ENCODE data around the gene PHOSPHO1.
A peak's percentile ranks its signal among the peaks of the same experiment; 100 is the strongest.
"Not testable (repeated sequence)": the region's sequence is repeated elsewhere in the genome, so short reads cannot be mapped to it uniquely, and the experiment has no call there.

The PHOSPHO1 gene

GRCh38 chr17:49230636-49231562, at the start of gene PHOSPHO1:
Gene PHOSPHO1, minus strand, starts transcription at chr17:49230787. Its CDS starts 4,096 bp downstream, at chr17:49226691.
- peak; percentile 73 to 95 (median 89) for DNase-seq
- intact Hi-C loops (cut with DNase I), result no loop called here

GRCh38 chr17:49280061-49280460, 49.5 kb upstream of the PHOSPHO1 start:
- peak in 1 of 42 donors; percentile 16 for DNase-seq
- intact Hi-C loops (cut with DNase I), result no loop called here

- intact Hi-C loops (cut with DNase I), result not testable (repeated sequence)
- peak in 1 of 42 donors; percentile 1 for DNase-seq
Observed at GRCh38 chr17:49279263-49280015, 48.9 kb upstream of the PHOSPHO1 start.

GRCh38 chr17:49278076-49278475, 47.5 kb upstream of the PHOSPHO1 start:
- intact Hi-C loops (cut with DNase I), result no loop called here
- no peak for DNase-seq

GRCh38 chr17:49277638-49278037, 47.1 kb upstream of the PHOSPHO1 start:
- no peak for DNase-seq
- intact Hi-C loops (cut with DNase I), result no loop called here

- DNase-seq, result not testable (repeated sequence)
Observed at GRCh38 chr17:49275981-49276380, 45.4 kb upstream of the PHOSPHO1 start.

GRCh38 chr17:49269356-49269755, 38.8 kb upstream of the PHOSPHO1 start:
- no peak for DNase-seq
- intact Hi-C loops (cut with DNase I), result no loop called here

More at GRCh38 chr17:49275981-49276380, 45.4 kb upstream of the PHOSPHO1 start:
- intact Hi-C loops (cut with DNase I), result not testable (repeated sequence)

- DNase-seq, result no peak
- intact Hi-C loops (cut with DNase I), result no loop called here
Observed at GRCh38 chr17:49267912-49268311, 37.3 kb upstream of the PHOSPHO1 start.

GRCh38 chr17:49266233-49266632, 35.6 kb upstream of the PHOSPHO1 start:
- intact Hi-C loops (cut with DNase I), result no loop called here
- DNase-seq, result no peak

GRCh38 chr17:49261540-49261939, 31.0 kb upstream of the PHOSPHO1 start:
- intact Hi-C loops (cut with DNase I); DNase-seq: not testable (repeated sequence)

GRCh38 chr17:49260817-49261291, 30.3 kb upstream of the PHOSPHO1 start:
- peak in 5 of 42 donors; percentile 3 to 42 (median 9) for DNase-seq
- intact Hi-C loops (cut with DNase I), result no loop called here

- DNase-seq, result peak; percentile 3 to 76 (median 44)
- intact Hi-C loops (cut with DNase I), result no loop called here
Observed at GRCh38 chr17:49260011-49260816, 29.6 kb upstream of the PHOSPHO1 start.

GRCh38 chr17:49259663-49260010, 29.1 kb upstream of the PHOSPHO1 start:
- intact Hi-C loops (cut with DNase I), result no loop called here
- no peak for DNase-seq

- intact Hi-C loops (cut with DNase I), result no loop called here
- DNase-seq, result no peak
Observed at GRCh38 chr17:49258394-49258793, 27.8 kb upstream of the PHOSPHO1 start.

GRCh38 chr17:49255125-49255524, 24.5 kb upstream of the PHOSPHO1 start:
- intact Hi-C loops (cut with DNase I), result no loop called here

GRCh38 chr17:49254066-49254465, 23.5 kb upstream of the PHOSPHO1 start:
- intact Hi-C loops (cut with DNase I), result no loop called here
- no peak for DNase-seq

More at GRCh38 chr17:49255125-49255524, 24.5 kb upstream of the PHOSPHO1 start:
- DNase-seq, result no peak

- intact Hi-C loops (cut with DNase I), result no loop called here
Observed at GRCh38 chr17:49252148-49252695, 21.6 kb upstream of the PHOSPHO1 start.

GRCh38 chr17:49249890-49250522, 19.4 kb upstream of the PHOSPHO1 start:
- intact Hi-C loops (cut with DNase I), result no loop called here
- DNase-seq, result no peak

More at GRCh38 chr17:49252148-49252695, 21.6 kb upstream of the PHOSPHO1 start:
- peak in 1 of 42 donors; percentile 17 for DNase-seq

Data from head of caudate nucleus (tissue), 42 donors.